ENCODE results near the gene MIER3. TPM values are rescaled to one million over a fixed set of nuclear protein-coding genes. Genes with fewer than 3 reads are reported as not detected.

Gene MIER3
- total RNA-seq, 1 donor from 2014 or later = 30.0 TPM

GRCh38 chr5:56934325-56934724 lies 17.6 kb downstream of the MIER3 start:
- H3K4me1 ChIP-seq (ENCODE audit: insufficient read depth, low read length) = no peaks in the 10 kb centered on the region
- H2AFZ ChIP-seq (ENCODE audit: low read depth, low read length) = no peak overlapping the region
- DNase-seq (ENCODE audit: low read depth) (no peak), FAIRE-seq (peak; percentile 23)
- H3K4me2 ChIP-seq (ENCODE audit: low read length) = no peak overlapping the region
- H3K9ac ChIP-seq (ENCODE audit: low read length) = no peak overlapping the region
- H3K36me3 Mint-ChIP-seq (ENCODE audit: low read depth, unreplicated experiment) = peaks cover 10% of the 10 kb centered on the region
- H3K79me2 ChIP-seq (ENCODE audit: insufficient read depth, low read length) = no peaks in the 10 kb centered on the region
- peaks cover 71% of the 10 kb centered on the region for H3K36me3 ChIP-seq (ENCODE audit: insufficient read depth, low read length)
- peaks cover 4% of the 10 kb centered on the region for H4K20me1 ChIP-seq (ENCODE audit: insufficient read depth, low read length)
- no peaks in the 10 kb centered on the region for H3K9me3 ChIP-seq (ENCODE audit: insufficient read depth, low read depth, low read length)
- no peaks in the 10 kb centered on the region for H3K9me3 Mint-ChIP-seq (ENCODE audit: unreplicated experiment)
- TF ChIP-seq EZH2 (IDR thresholded peaks at IDR 0.05; ENCODE audit: insufficient read depth, low read length) = no peak
- no peak for TF ChIP-seq CTCF (IDR thresholded peaks at IDR 0.05; ENCODE audit: insufficient read depth, low read depth, low read length)
- no peak overlapping the region for H3K4me3 ChIP-seq (ENCODE audit: insufficient read depth, low read depth, low read length)
- H3K27ac ChIP-seq (ENCODE audit: low read depth, low read length) = no peak overlapping the region
- no peak overlapping the region for H3K4me3 Mint-ChIP-seq (ENCODE audit: unreplicated experiment)
- H3K27ac Mint-ChIP-seq (ENCODE audit: unreplicated experiment) = no peak overlapping the region
- H3K27me3 ChIP-seq (ENCODE audit: insufficient read depth, low read length) = no peaks in the 10 kb centered on the region
- no peaks in the 10 kb centered on the region for H3K27me3 Mint-ChIP-seq (ENCODE audit: low read depth, unreplicated experiment)
- no peaks in the 10 kb centered on the region for H3K4me1 Mint-ChIP-seq (ENCODE audit: low read depth, unreplicated experiment)

DNA sequence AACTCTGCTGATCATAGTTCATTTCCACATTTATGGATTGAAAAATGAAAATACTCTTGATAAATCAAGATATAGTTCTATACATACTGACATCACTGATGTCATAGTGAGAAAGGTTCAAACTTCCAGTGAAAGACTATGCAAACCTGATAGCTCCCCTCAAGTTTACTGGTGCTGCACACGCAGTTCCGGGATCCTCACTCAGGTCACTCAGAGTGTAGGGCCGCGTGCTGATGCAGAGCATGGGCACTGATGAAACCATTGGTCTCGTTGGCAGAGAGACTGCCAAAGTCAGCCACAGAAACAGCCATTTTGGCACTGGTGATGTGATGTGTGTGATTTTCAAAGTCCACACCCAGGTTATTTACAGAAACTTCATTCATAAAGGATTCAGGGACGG lies 29.0 kb downstream of the MIER3 start:
- Mint-ChIP-seq H3K4me1 (ENCODE audit: low read depth, unreplicated experiment) (peaks cover 1% of the 10 kb centered on the region), H3K27ac (ENCODE audit: unreplicated experiment) (no peak overlapping the region), H3K27me3 (ENCODE audit: low read depth, unreplicated experiment) (no peaks in the 10 kb centered on the region), H3K9me3 (ENCODE audit: unreplicated experiment) (no peaks in the 10 kb centered on the region), H3K36me3 (ENCODE audit: low read depth, unreplicated experiment) (peaks cover 21% of the 10 kb centered on the region), H3K4me3 (ENCODE audit: unreplicated experiment) (no peak overlapping the region)
- DNase-seq (ENCODE audit: low read depth) = no peak
- TF ChIP-seq EZH2 (IDR thresholded peaks at IDR 0.05; ENCODE audit: insufficient read depth, low read length) (no peak), CTCF (IDR thresholded peaks at IDR 0.05; ENCODE audit: insufficient read depth, low read depth, low read length) (no peak)
- H3K9ac ChIP-seq (ENCODE audit: low read length) = no peak overlapping the region
- no peak overlapping the region for H3K4me2 ChIP-seq (ENCODE audit: low read length)
- no peak overlapping the region for H3K27ac ChIP-seq (ENCODE audit: low read depth, low read length)
- H3K27me3 ChIP-seq (ENCODE audit: insufficient read depth, low read length) = no peaks in the 10 kb centered on the region
- H3K4me1 ChIP-seq (ENCODE audit: insufficient read depth, low read length) = no peaks in the 10 kb centered on the region
- peaks cover 6% of the 10 kb centered on the region for H4K20me1 ChIP-seq (ENCODE audit: insufficient read depth, low read length)
- peaks cover 45% of the 10 kb centered on the region for H3K36me3 ChIP-seq (ENCODE audit: insufficient read depth, low read length)
- H3K4me3 ChIP-seq (ENCODE audit: insufficient read depth, low read depth, low read length) = no peak overlapping the region
- H2AFZ ChIP-seq (ENCODE audit: low read depth, low read length) = no peak overlapping the region
- no peak for FAIRE-seq
- no peaks in the 10 kb centered on the region for H3K9me3 ChIP-seq (ENCODE audit: insufficient read depth, low read depth, low read length)
- H3K79me2 ChIP-seq (ENCODE audit: insufficient read depth, low read length) = no peaks in the 10 kb centered on the region

DNA sequence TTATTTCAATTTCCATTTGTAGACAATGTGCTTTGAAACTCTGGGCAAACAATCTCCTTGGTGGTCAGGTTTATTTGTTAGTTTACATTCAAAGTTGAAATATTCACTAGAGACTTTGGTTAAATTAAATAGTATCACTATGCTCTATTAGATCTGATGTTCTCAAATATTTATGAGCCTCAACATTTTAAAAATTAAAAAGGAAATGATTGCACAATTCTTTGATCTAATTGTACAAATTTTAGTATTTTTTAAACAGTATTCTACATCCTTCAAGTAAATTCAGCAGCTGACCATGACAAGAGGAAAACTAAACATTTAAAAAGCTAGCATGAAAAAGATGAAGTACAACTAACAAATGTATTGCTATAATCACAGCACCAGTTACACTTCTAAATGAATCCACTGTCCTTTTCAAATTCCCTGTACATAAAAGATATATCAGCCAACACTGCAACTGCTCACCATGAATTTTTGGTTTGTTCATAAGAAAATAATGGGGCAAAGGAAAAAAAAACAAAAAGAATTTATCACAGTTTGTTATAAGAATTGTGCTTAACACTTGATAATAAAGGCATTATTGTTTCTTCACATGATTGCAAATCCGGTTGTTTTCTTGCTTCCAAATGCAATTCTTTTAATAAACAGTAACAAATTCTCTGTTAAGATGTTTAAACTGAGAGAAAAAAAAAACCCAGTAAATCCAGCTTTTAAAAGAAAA lies 31.8 kb downstream of the MIER3 start:
- DNase-seq (ENCODE audit: low read depth) (no peak), FAIRE-seq (no peak)
- Histone ChIP-seq H3K4me1 (ENCODE audit: insufficient read depth, low read length) (no peaks in the 10 kb centered on the region), H3K79me2 (ENCODE audit: insufficient read depth, low read length) (no peaks in the 10 kb centered on the region), H3K9ac (ENCODE audit: low read length) (no peak overlapping the region), H3K9me3 (ENCODE audit: insufficient read depth, low read depth, low read length) (no peaks in the 10 kb centered on the region), H4K20me1 (ENCODE audit: insufficient read depth, low read length) (peaks cover 6% of the 10 kb centered on the region), H3K4me2 (ENCODE audit: low read length) (no peak overlapping the region), H3K27me3 (ENCODE audit: insufficient read depth, low read length) (no peaks in the 10 kb centered on the region), H3K4me3 (ENCODE audit: insufficient read depth, low read depth, low read length) (no peak overlapping the region), H3K36me3 (ENCODE audit: insufficient read depth, low read length) (peaks cover 32% of the 10 kb centered on the region), H3K27ac (ENCODE audit: low read depth, low read length) (no peak overlapping the region), H2AFZ (ENCODE audit: low read depth, low read length) (no peak overlapping the region)
- TF ChIP-seq EZH2 (IDR thresholded peaks at IDR 0.05; ENCODE audit: insufficient read depth, low read length) = no peak
- peaks cover 12% of the 10 kb centered on the region for H3K36me3 Mint-ChIP-seq (ENCODE audit: low read depth, unreplicated experiment)
- H3K9me3 Mint-ChIP-seq (ENCODE audit: unreplicated experiment) = no peaks in the 10 kb centered on the region
- H3K4me1 Mint-ChIP-seq (ENCODE audit: low read depth, unreplicated experiment) = peaks cover 5% of the 10 kb centered on the region
- no peak overlapping the region for H3K4me3 Mint-ChIP-seq (ENCODE audit: unreplicated experiment)
- H3K27me3 Mint-ChIP-seq (ENCODE audit: low read depth, unreplicated experiment) = no peaks in the 10 kb centered on the region
- H3K27ac Mint-ChIP-seq (ENCODE audit: unreplicated experiment) = no peak overlapping the region
